ENCODE data around the gene KCNN4.

DNA sequence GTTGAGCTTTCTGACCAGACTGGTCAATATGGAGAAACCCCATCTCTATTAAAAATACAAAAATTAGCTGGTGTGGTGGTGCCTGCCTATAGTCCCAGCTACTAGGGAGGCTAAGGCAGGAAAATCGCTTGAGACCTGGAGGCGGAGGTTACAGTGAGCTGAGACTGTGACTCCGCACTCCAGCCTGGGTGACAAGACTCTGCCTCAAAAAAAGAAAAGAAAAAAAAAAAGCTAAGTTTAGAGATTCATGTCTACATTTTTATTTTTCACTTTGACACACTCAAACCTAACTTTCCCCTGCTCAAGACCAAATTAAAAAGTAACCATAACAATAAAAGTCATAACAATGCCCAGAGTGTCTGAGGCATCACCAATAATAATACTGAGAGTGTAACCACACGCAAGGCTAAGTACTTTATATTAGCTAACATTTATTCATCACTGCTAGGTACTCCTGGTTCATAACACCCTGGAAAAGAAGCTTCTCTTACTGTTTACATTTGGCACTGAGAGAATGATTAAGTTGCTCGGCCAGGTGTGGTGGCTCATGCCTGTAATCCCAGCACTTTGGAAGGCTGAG lies 59.2 kb downstream of the KCNN4 start:
- TF ChIP-seq, protein P1, sequence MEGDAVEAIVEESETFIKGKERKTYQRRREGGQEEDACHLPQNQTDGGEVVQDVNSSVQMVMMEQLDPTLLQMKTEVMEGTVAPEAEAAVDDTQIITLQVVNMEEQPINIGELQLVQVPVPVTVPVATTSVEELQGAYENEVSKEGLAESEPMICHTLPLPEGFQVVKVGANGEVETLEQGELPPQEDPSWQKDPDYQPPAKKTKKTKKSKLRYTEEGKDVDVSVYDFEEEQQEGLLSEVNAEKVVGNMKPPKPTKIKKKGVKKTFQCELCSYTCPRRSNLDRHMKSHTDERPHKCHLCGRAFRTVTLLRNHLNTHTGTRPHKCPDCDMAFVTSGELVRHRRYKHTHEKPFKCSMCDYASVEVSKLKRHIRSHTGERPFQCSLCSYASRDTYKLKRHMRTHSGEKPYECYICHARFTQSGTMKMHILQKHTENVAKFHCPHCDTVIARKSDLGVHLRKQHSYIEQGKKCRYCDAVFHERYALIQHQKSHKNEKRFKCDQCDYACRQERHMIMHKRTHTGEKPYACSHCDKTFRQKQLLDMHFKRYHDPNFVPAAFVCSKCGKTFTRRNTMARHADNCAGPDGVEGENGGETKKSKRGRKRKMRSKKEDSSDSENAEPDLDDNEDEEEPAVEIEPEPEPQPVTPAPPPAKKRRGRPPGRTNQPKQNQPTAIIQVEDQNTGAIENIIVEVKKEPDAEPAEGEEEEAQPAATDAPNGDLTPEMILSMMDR (IDR thresholded peaks at IDR 0.05), result no peak
- no peak for TF ChIP-seq EZH2 (IDR thresholded peaks at IDR 0.05; ENCODE audit: borderline replicate concordance, insufficient read depth, low read depth, low read length, poor library complexity, severe bottlenecking)

Measured in B cell (primary cell).